SU-DHL-6 (cell line): ENCODE data around the gene VDAC2.
"Not testable (repeated sequence)": the region's sequence is repeated elsewhere in the genome, so short reads cannot be mapped to it uniquely, and the experiment has no call there.

Experiments
- H2AFZ ChIP-seq: fragments of 200-600 bp; sonication (generic); 2 replicates; pipeline ENCODE4 v1.6.1; 2014; ENCODE audit warnings: low read depth, mild to moderate bottlenecking, moderate library complexity, mixed read lengths, antibody characterized with exemption, low read length; ENCODE audit not compliant: severe bottlenecking
- H3F3A ChIP-seq: fragments of 200-600 bp; shearing (Covaris generic); 2 replicates; pipeline ENCODE4 v1.6.0; 2016; ENCODE audit warnings: antibody characterized with exemption, mild to moderate bottlenecking; ENCODE audit not compliant: insufficient read depth
- H3K27ac ChIP-seq: fragments of 200-600 bp; sonication (generic); 2 replicates; pipeline ENCODE4 v1.5.1; 2016; ENCODE audit warnings: low read depth, mild to moderate bottlenecking, low read length, moderate library complexity, mixed read lengths
- H3K27me3 ChIP-seq: fragments of 200-600 bp; sonication (generic), shearing (Covaris generic); 2 replicates; pipeline ENCODE4 v1.6.0; 2014; ENCODE audit warnings: mild to moderate bottlenecking, low read length
- H3K36me3 ChIP-seq: fragments of 200-600 bp; sonication (generic); 2 replicates; pipeline ENCODE4 v1.6.1; 2014; ENCODE audit warnings: mild to moderate bottlenecking, low read length, mixed read lengths
- H3K4me2 ChIP-seq: fragments of 300-600, 200-600 bp; shearing (Covaris generic), sonication (generic); 2 replicates; pipeline ENCODE4 v1.6.0; 2014; ENCODE audit warnings: low read length, low read depth, mild to moderate bottlenecking; ENCODE audit not compliant: poor library complexity, severe bottlenecking
- H3K4me3 ChIP-seq: fragments of 200-600 bp; sonication (generic); 2 replicates; pipeline ENCODE4 v1.5.1; 2014; ENCODE audit warnings: antibody characterized with exemption, low read length, mild to moderate bottlenecking, mixed read lengths; ENCODE audit not compliant: insufficient read depth, poor library complexity, severe bottlenecking
- H3K79me2 ChIP-seq: fragments of 200-600 bp; sonication (generic); 2 replicates; pipeline ENCODE4 v1.6.1; 2014; ENCODE audit warnings: mild to moderate bottlenecking, low read length, moderate library complexity; ENCODE audit not compliant: insufficient read depth
- H3K9ac ChIP-seq: fragments of 200-600 bp; sonication (generic); 2 replicates; pipeline ENCODE4 v1.7.0; 2014; ENCODE audit warnings: mild to moderate bottlenecking, low read length
- H3K9me2 ChIP-seq: fragments of 200-600 bp; sonication (generic); replicated peaks from 2 replicates; pipeline ENCODE4 v1.6.1; 2014; ENCODE audit warnings: low read length; ENCODE audit not compliant: insufficient read depth
- H3K9me3 ChIP-seq: fragments of 200-600 bp; sonication (generic); 2 replicates; pipeline ENCODE4 v1.6.1; 2014; ENCODE audit warnings: low read length, mixed read lengths; ENCODE audit not compliant: insufficient read depth
- H4K20me1 ChIP-seq: fragments of 200-600 bp; sonication (generic); 2 replicates; pipeline ENCODE4 v1.6.1; 2014; ENCODE audit warnings: low read depth, mild to moderate bottlenecking, antibody characterized with exemption, low read length, moderate library complexity, mixed read lengths
- EZH2phosphoT487 ChIP-seq: fragments of 200-600 bp; sonication (generic), shearing (Covaris generic); conservative IDR thresholded peaks from 2 replicates; pipeline ENCODE4 v1.6.1; 2018; ENCODE audit warnings: mild to moderate bottlenecking, antibody characterized with exemption, low read length, moderate library complexity, mixed read lengths
- TF ChIP-seq, protein P1 (sequence below): fragments of 200-600 bp; sonication (generic); IDR thresholded peaks from one replicate; pipeline ENCODE4 v1.5.1; 2017; ENCODE audit warnings: antibody characterized with exemption, mild to moderate bottlenecking, low read length, moderate library complexity; ENCODE audit not compliant: insufficient read depth, poor library complexity, severe bottlenecking

The VDAC2 gene

DNA sequence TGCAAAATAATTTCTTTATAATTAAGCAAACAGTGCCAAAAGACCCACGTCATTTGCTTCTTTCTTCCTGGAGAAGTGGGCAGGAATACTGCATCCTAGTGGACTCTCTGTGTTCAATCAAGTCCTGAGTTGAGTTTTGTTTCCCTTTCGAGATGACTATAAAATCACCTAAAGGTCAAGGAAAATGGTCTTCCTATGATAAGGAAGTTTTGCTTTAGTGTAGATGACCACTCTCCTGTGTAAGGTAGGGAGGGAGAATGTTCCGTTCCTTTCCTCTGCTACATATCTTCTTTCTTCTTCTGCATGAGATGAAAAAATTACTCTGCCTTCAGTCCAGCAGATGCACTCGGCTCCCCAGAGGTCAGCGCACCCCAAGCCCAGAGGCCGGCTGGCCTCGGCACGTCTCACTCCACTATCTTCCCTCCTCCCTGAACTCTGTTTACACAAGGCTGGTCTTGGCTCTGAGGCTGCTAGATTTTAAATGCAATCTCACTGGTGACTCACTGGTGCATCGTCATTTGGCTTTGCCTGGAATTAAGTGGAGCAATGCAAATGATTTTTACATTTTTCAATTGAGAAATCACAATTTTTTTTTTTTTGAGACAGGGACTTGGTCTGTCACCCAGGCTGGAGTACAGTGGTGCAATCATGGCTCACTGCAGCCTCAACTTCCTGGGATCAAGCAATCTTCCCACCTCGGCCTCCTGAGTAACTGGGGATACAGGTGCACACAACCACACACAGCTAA is 18.6 kb upstream of the VDAC2 start:
- H3K9ac ChIP-seq: no peak overlapping the region
- no peak overlapping the region for H2AFZ ChIP-seq

DNA sequence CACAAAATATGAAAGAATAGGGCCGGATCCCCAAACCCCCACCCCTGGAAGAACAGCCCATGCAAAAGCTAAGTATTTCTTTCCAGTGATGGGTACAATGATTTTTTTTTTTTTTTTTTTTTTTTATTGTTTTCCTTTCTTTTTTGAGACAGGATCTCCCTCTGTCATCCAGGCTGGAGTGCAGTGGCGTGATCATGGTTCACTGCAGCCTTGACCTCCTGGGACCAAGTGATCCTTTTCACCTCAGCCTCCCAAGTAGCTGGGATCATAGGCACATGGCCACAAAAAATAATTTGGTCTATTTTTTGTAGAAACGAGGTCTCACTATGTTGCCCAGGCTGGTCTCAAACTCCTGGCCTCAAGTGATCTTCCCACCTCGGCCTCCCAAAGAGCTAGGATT is 16.0 kb upstream of the VDAC2 start:
- H3K4me2 ChIP-seq, H3K4me3 ChIP-seq, H3K9me3 ChIP-seq, H4K20me1 ChIP-seq, H3K36me3 ChIP-seq, H3K27me3 ChIP-seq, H3F3A ChIP-seq, H3K9me2 ChIP-seq, H3K9ac ChIP-seq, H3K27ac ChIP-seq, H2AFZ ChIP-seq, H3K79me2 ChIP-seq: not testable (repeated sequence)

More for the DNA sequence above, 18.6 kb upstream of the VDAC2 start:
- TF ChIP-seq EZH2phosphoT487: no peak
- TF ChIP-seq, protein P1, sequence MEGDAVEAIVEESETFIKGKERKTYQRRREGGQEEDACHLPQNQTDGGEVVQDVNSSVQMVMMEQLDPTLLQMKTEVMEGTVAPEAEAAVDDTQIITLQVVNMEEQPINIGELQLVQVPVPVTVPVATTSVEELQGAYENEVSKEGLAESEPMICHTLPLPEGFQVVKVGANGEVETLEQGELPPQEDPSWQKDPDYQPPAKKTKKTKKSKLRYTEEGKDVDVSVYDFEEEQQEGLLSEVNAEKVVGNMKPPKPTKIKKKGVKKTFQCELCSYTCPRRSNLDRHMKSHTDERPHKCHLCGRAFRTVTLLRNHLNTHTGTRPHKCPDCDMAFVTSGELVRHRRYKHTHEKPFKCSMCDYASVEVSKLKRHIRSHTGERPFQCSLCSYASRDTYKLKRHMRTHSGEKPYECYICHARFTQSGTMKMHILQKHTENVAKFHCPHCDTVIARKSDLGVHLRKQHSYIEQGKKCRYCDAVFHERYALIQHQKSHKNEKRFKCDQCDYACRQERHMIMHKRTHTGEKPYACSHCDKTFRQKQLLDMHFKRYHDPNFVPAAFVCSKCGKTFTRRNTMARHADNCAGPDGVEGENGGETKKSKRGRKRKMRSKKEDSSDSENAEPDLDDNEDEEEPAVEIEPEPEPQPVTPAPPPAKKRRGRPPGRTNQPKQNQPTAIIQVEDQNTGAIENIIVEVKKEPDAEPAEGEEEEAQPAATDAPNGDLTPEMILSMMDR: no peak
- no peaks in the 10 kb centered on the region for H4K20me1 ChIP-seq
- H3K4me3 ChIP-seq: no peak overlapping the region
- H3K4me2 ChIP-seq: no peak overlapping the region
- no peaks in the 10 kb centered on the region for H3K27me3 ChIP-seq
- H3K79me2 ChIP-seq: no peaks in the 10 kb centered on the region
- no peak overlapping the region for H3K27ac ChIP-seq
- no peaks in the 10 kb centered on the region for H3K36me3 ChIP-seq
- no peaks in the 10 kb centered on the region for H3K9me2 ChIP-seq
- 0 out of 2 replicates have a peak, but pooled peaks cover 3% of the 10 kb centered on the region for H3F3A ChIP-seq
- H3K9me3 ChIP-seq: no peaks in the 10 kb centered on the region

DNA sequence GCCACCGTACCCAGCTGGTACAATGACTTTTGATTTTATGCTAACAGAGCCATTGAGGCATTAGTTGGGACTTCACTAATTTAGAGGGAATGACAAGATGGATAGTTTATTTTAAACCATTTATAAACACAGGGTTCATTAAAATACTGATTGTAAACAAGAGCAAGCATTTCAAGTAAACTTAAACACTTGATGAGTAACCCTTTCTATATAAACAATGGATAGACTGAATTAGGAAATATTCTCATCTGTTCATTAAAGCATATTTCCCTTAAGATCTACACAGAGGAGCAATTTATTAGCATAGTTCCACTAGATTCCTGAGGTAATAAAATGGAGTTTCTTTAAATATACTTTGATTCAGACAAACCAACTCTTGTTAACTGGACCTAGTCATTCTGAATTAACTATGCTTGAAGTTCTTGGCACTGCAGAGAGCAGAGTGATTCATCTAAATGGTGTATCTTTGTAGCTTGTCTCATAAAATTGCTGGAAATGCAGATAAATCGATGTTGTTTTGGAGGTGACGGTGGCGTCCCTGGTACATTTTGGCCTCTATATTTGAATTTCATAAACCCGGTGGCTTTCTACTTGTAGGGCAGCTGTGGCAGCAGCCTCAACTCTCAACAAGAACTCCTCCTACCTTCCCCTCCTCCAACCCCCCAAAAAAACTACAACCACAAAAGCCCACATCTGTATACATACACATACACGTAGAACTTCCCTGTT is 15.4 kb upstream of the VDAC2 start:
- Histone ChIP-seq H3K9ac (no peak overlapping the region), H2AFZ (no peak overlapping the region), H4K20me1 (no peaks in the 10 kb centered on the region), H3K27ac (no peak overlapping the region), H3K27me3 (no peaks in the 10 kb centered on the region), H3K79me2 (no peaks in the 10 kb centered on the region), H3K4me3 (no peak overlapping the region), H3F3A (0 out of 2 replicates have a peak, but pooled peaks cover 3% of the 10 kb centered on the region), H3K9me3 (no peaks in the 10 kb centered on the region), H3K4me2 (no peak overlapping the region), H3K9me2 (no peaks in the 10 kb centered on the region), H3K36me3 (no peaks in the 10 kb centered on the region)
- TF ChIP-seq, protein P1: no peak

DNA sequence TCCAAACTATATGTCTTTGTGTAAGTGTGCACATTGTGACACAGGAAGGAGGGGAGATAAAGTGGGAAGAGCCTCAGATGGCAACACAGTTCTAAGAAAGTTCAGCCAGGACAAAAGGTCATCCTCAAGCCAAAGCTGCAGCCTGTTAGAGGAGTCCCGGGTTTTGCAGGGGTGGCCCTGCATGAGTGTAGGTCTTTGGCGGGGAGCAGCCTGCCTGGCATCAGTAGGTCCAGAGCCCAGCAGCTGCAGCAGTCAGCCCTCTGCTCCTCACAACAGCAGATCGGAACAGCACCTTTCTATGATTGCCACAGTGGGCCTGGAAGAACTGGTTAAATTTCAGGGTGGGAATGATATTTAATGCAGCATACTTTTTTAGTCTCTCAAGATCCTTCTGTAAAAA is 13.5 kb upstream of the VDAC2 start:
- no peaks in the 10 kb centered on the region for H3F3A ChIP-seq

More for the DNA sequence above, 13.5 kb upstream of the VDAC2 start:
- Histone ChIP-seq H3K9ac (no peak overlapping the region), H3K4me2 (no peak overlapping the region), H3K79me2 (no peaks in the 10 kb centered on the region), H3K27ac (no peak overlapping the region), H3K9me2 (no peaks in the 10 kb centered on the region), H3K4me3 (no peak overlapping the region), H3K9me3 (no peaks in the 10 kb centered on the region), H4K20me1 (no peaks in the 10 kb centered on the region), H3K36me3 (no peaks in the 10 kb centered on the region), H2AFZ (no peak overlapping the region), H3K27me3 (no peaks in the 10 kb centered on the region)
- no peak for TF ChIP-seq EZH2phosphoT487
- TF ChIP-seq, protein P1: no peak
